H1 (cell line): ENCODE measurements around the gene ZNF277. TPM values are rescaled to one million over a fixed set of nuclear protein-coding genes. Genes with fewer than 3 reads are reported as not detected.

Experiments used
- CTCF ChIA-PET: fragments of 300-600 bp; sonication (Branson Sonifier 250); formaldehyde crosslinking; loops from one replicate; lab custom pipeline; 2021; ENCODE audit not compliant: partially characterized antibody; lab: Charles Lee
- POLR2A ChIA-PET: fragments of 300-600 bp; sonication (Branson Sonifier 250); formaldehyde crosslinking; loops from one replicate; lab custom pipeline; 2021; ENCODE audit warnings: inconsistent platforms; ENCODE audit not compliant: partially characterized antibody; lab: Charles Lee
- DNase-seq, 2 experiments: peaks; one replicate each; pipeline versions ENCODE4 v3.0.0 to v3.0.0-alpha.2; 2010 to 2022; ENCODE audit warnings: low spot score in 2 of 2, low read depth in 1 of 2, mixed read lengths in 1 of 2
- FAIRE-seq: peaks from 2 replicates; lab custom pipeline; 2011; peaks lifted over from hg19 to GRCh38; lab: Jason Lieb, UNC
- H2AFZ ChIP-seq: 2 replicates; pipeline ENCODE4 v1.8.1; 2012; ENCODE audit warnings: low read length, inconsistent platforms
- H2AK5ac ChIP-seq: 2 replicates; pipeline ENCODE4 v1.6.1; 2013; ENCODE audit warnings: low read depth, low read length
- H2BK120ac ChIP-seq: replicated peaks from 2 replicates; pipeline ENCODE3; 2013; ENCODE audit warnings: low read depth, low read length, inconsistent platforms
- H2BK12ac ChIP-seq: 2 replicates; pipeline ENCODE4 v1.6.1; 2013; ENCODE audit warnings: low read depth, low read length
- H2BK15ac ChIP-seq: 2 replicates; pipeline ENCODE4 v1.6.1; 2013; ENCODE audit warnings: low read length
- H2BK20ac ChIP-seq: 2 replicates; pipeline ENCODE4 v1.6.1; 2013; ENCODE audit warnings: low read length
- H2BK5ac ChIP-seq: 2 replicates; pipeline ENCODE4 v1.6.1; 2013; ENCODE audit warnings: low read depth, low read length
- H3K14ac ChIP-seq: 2 replicates; pipeline ENCODE4 v1.6.1; 2013; ENCODE audit warnings: inconsistent platforms; ENCODE audit not compliant: insufficient read length
- H3K18ac ChIP-seq: 2 replicates; pipeline ENCODE4 v1.6.1; 2013; ENCODE audit warnings: low read length; ENCODE audit errors: extremely low read depth
- H3K23ac ChIP-seq: 2 replicates; pipeline ENCODE4 v1.6.1; 2013; ENCODE audit warnings: inconsistent platforms; ENCODE audit not compliant: insufficient read length
- H3K23me2 ChIP-seq: 2 replicates; pipeline ENCODE4 v1.6.1; 2013; ENCODE audit warnings: low read depth, low read length
- H3K27ac ChIP-seq: 2 replicates; pipeline ENCODE4 v1.6.1; 2011; ENCODE audit warnings: low read depth, low read length, inconsistent platforms
- H3K27me3 ChIP-seq, 4 experiments: replicated peaks in 1 of 4; 1 replicate in 1 of 4; 2 replicates in 3 of 4; pipeline versions ENCODE4 v1.6.1 to v1.8.1; 2011 to 2013; ENCODE audit warnings: low read length in 3 of 4, mild to moderate bottlenecking in 3 of 4, inconsistent platforms in 2 of 4, mixed read lengths in 2 of 4, moderate library complexity in 1 of 4; ENCODE audit not compliant: control insufficient read depth in 3 of 4, insufficient read depth in 3 of 4; ENCODE audit errors: extremely low read depth in 1 of 4
- H3K36me3 ChIP-seq, 4 experiments: 2 replicates each; pipeline versions ENCODE4 v1.6.1 to v1.8.1; 2011 to 2013; ENCODE audit warnings: mild to moderate bottlenecking in 4 of 4, low read length in 3 of 4, moderate library complexity in 2 of 4, control low read depth in 1 of 4, inconsistent platforms in 1 of 4; ENCODE audit not compliant: insufficient read depth in 4 of 4, control insufficient read depth in 2 of 4
- H3K4ac ChIP-seq: replicated peaks from 2 replicates; pipeline ENCODE3; 2013; ENCODE audit warnings: low read length, low read depth, mixed read lengths, inconsistent platforms; ENCODE audit not compliant: insufficient read length
- H3K4me1 ChIP-seq, 4 experiments: replicated peaks in 1 of 4; 1 replicate in 1 of 4; 2 replicates in 3 of 4; pipeline versions ENCODE4 v1.6.1 to v1.8.1; 2011 to 2013; ENCODE audit warnings: low read length in 3 of 4, inconsistent platforms in 2 of 4, mixed read lengths in 1 of 4; ENCODE audit not compliant: insufficient read depth in 4 of 4, control insufficient read depth in 3 of 4
- H3K4me2 ChIP-seq, 2 experiments: 2 replicates each; pipeline versions ENCODE4 v1.6.1 to v1.8.1; 2011 to 2013; ENCODE audit warnings: low read depth in 2 of 2, low read length in 2 of 2, control low read depth in 1 of 2, inconsistent platforms in 1 of 2, mild to moderate bottlenecking in 1 of 2; ENCODE audit not compliant: insufficient read depth in 1 of 2
- H3K4me3 ChIP-seq, 4 experiments: fragments of 200-600, 300-600 bp in 1 of 4; sonication (generic), shearing (Covaris generic), sonication (Bioruptor Twin) in 1 of 4; 2 replicates each; pipeline versions ENCODE4 v1.5.1 to v1.8.1; 2011 to 2016; ENCODE audit warnings: low read length in 4 of 4, low read depth in 3 of 4, control low read depth in 2 of 4, inconsistent platforms in 2 of 4, mild to moderate bottlenecking in 2 of 4, mixed read lengths in 1 of 4, moderate library complexity in 1 of 4; ENCODE audit not compliant: insufficient read depth in 2 of 4; ENCODE audit errors: extremely low read depth in 1 of 4
- H3K56ac ChIP-seq: replicated peaks from 2 replicates; pipeline ENCODE3; 2013; ENCODE audit warnings: low read depth, mild to moderate bottlenecking, mixed read lengths, low read length, inconsistent platforms; ENCODE audit not compliant: insufficient read length
- H3K79me1 ChIP-seq: 2 replicates; pipeline ENCODE4 v1.6.1; 2013; ENCODE audit warnings: low read depth, low read length, control low read depth
- H3K79me2 ChIP-seq, 2 experiments: 2 replicates each; pipeline versions ENCODE4 v1.6.1 to v1.8.1; 2012 to 2013; ENCODE audit warnings: low read length in 2 of 2, mild to moderate bottlenecking in 2 of 2, inconsistent platforms in 1 of 2; ENCODE audit not compliant: insufficient read depth in 2 of 2, control insufficient read depth in 1 of 2
- H3K9ac ChIP-seq, 4 experiments: replicated peaks in 1 of 4; 1 replicate in 1 of 4; 2 replicates in 3 of 4; pipeline versions ENCODE4 v1.6.1 to v1.8.1; 2011 to 2013; ENCODE audit warnings: low read depth in 3 of 4, low read length in 3 of 4, control low read depth in 2 of 4, mild to moderate bottlenecking in 2 of 4, moderate library complexity in 2 of 4, inconsistent platforms in 1 of 4; ENCODE audit errors: extremely low read depth in 1 of 4
- H3K9me3 ChIP-seq, 2 experiments: 2 replicates each; pipeline versions ENCODE4 v1.6.1 to v1.8.1; 2012 to 2013; ENCODE audit warnings: mild to moderate bottlenecking in 2 of 2, moderate library complexity in 2 of 2, control low read depth in 1 of 2, inconsistent platforms in 1 of 2, low read depth in 1 of 2, low read length in 1 of 2, mixed read lengths in 1 of 2; ENCODE audit not compliant: insufficient read depth in 2 of 2
- H4K20me1 ChIP-seq, 2 experiments: replicated peaks in 1 of 2; 2 replicates each; pipeline versions ENCODE3 to v1.8.1; 2011 to 2013; ENCODE audit warnings: inconsistent platforms in 2 of 2, low read length in 2 of 2, mild to moderate bottlenecking in 1 of 2; ENCODE audit not compliant: insufficient read depth in 2 of 2, control insufficient read depth in 1 of 2
- H4K5ac ChIP-seq: 2 replicates; pipeline ENCODE4 v1.6.1; 2013; ENCODE audit warnings: low read length, low read depth, mixed read lengths, inconsistent platforms; ENCODE audit not compliant: insufficient read length
- H4K8ac ChIP-seq: 2 replicates; pipeline ENCODE4 v1.8.0; 2013; ENCODE audit warnings: mild to moderate bottlenecking, moderate library complexity, low read length, inconsistent platforms; ENCODE audit not compliant: insufficient read depth; ENCODE audit errors: extremely low read depth
- H4K91ac ChIP-seq: replicated peaks from 2 replicates; pipeline ENCODE3; 2013; ENCODE audit warnings: low read length, mixed read lengths, inconsistent platforms; ENCODE audit not compliant: insufficient read length
- CEBPB ChIP-seq: IDR thresholded peaks from 2 replicates; pipeline ENCODE4 v1.6.1; 2012; ENCODE audit warnings: low read depth, low read length
- JUND ChIP-seq: IDR thresholded peaks from 2 replicates; pipeline ENCODE4 v1.6.1; 2011; ENCODE audit warnings: mild to moderate bottlenecking, improper control_type of control experiment, low read length
- SUZ12 ChIP-seq: fragments of 200-600 bp; sonication (generic); IDR thresholded peaks from 2 replicates; pipeline ENCODE4 v1.6.1; 2012; ENCODE audit warnings: mild to moderate bottlenecking, inconsistent platforms, low read length, moderate library complexity, mixed read lengths
- TBP ChIP-seq: IDR thresholded peaks from 2 replicates; pipeline ENCODE4 v1.6.1; 2011; ENCODE audit warnings: low read depth, low read length, improper control_type of control experiment
- YY1 ChIP-seq: IDR thresholded peaks from 2 replicates; pipeline ENCODE4 v1.6.1; 2011; ENCODE audit warnings: low read depth, mild to moderate bottlenecking, low read length
- ZNF274 ChIP-seq: IDR thresholded peaks from 2 replicates; pipeline ENCODE4 v1.7.0; 2012; ENCODE audit warnings: low read length, borderline replicate concordance; ENCODE audit errors: extremely low read depth
- WGBS, 2 experiments: shearing (Covaris generic) in 1 of 2; methylation state at CpG; one replicate each; pipeline versions ENCODE4 v1.1.6 to v1.1.7; 2013 to 2015; ENCODE audit warnings: low lambda C conversion rate in 2 of 2, mixed read lengths in 2 of 2, inconsistent platforms in 1 of 2, low coverage in 1 of 2, missing lambda C conversion rate in 1 of 2; ENCODE audit not compliant: insufficient replicate concordance in 2 of 2, insufficient coverage in 1 of 2, insufficient read length in 1 of 2; ENCODE audit errors: extremely low coverage in 1 of 2, missing lambda C conversion rate in 1 of 2; 5-methylcytosine and 5-hydroxymethylcytosine counted together
- polyA plus RNA-seq, 7 experiments: library from polyadenylated mRNA; depleted of rRNA in 3 of 7; stranded (reverse) in 5 of 7; unstranded in 2 of 7; fragments of >200 nt in 5 of 7; fragments of 200-250 nt in 2 of 7; gene quantifications; 1 replicate in 5 of 7; 2 replicates in 1 of 7; 4 replicates in 1 of 7; pipeline versions ENCODE4 v1.2.1 to v1.2.3, GENCODE V29; 2011 to 2013; ENCODE audit warnings: missing spikeins in 2 of 7, mixed read lengths in 2 of 7
- total RNA-seq: library from RNA; stranded (reverse); fragmentation: NEBNext Ultra II Directional; extraction: Animal tissue kit (Norgen Biotek cat#: 25700); gene quantifications from 2 replicates; pipeline ENCODE4 v1.2.1, GENCODE V29; 2021

ZNF277 gene
- total and polyA plus RNA-seq, 2 of the 8 experiments (the other 6 are each of a cell fraction or from before 2014, with no cell fraction given): 5.1 to 21.7 TPM

DNA sequence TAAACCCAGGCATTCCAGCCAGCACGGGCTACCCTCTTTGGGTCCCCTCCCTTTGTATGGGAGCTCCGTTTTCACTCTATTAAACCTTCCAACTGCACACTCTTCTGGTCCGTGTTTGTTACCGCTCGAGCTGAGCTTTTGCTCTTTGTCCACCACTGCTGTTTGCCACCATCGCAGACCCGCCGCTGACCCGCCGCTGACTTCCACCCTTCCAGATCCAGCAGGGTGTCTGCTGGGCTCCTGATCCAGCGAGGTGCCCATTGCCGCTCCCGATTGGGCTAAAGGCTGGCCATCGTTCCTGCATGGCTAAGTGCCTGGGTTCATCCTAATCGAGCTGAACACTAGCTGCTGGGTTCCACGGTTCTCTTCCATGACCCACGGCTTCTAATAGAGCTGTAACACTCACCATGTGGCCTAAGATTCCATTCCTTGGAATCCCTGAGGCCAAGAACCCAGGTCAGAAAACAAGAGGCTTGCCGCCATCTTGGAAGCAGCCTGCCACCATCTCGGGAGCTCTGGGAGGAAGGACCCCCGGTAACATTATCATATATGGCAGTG is 14.5 kb downstream of the ZNF277 start:
- POLR2A ChIA-PET: interaction anchor here (1.1 to 1.4 kb wide), 2 partner anchors 10 to 107 kb away, joined by 3 read pairs; no protein-coding TSS in a partner anchor
- H4K5ac ChIP-seq: no peak overlapping the region

More for the DNA sequence above, 14.5 kb downstream of the ZNF277 start:
- H3K23me2 ChIP-seq: no peaks in the 10 kb centered on the region
- H3K79me2 ChIP-seq: peaks cover 5 to 69% of the 10 kb centered on the region in 2 experiments; a peak in 3 of 4 replicates
- no peak overlapping the region for H2BK5ac ChIP-seq
- no peak overlapping the region for H4K8ac ChIP-seq
- H2BK12ac ChIP-seq: no peak overlapping the region
- peaks cover 0 to 3% of the 10 kb centered on the region in 2 experiments for H4K20me1 ChIP-seq
- H3K14ac ChIP-seq: no peak overlapping the region
- DNase-seq (no peak), FAIRE-seq (no peak)
- H3K4me3 ChIP-seq: no peak overlapping the region
- H3K4ac ChIP-seq: no peak overlapping the region
- H3K36me3 ChIP-seq: no peaks in the 10 kb centered on the region
- H3K9me3 ChIP-seq: no peaks in the 10 kb centered on the region; a peak in 1 of 4 replicates
- H3K79me1 ChIP-seq: no peaks in the 10 kb centered on the region; the same call in 1 of the 2 replicates
- H2AK5ac ChIP-seq: no peak overlapping the region
- no peak overlapping the region for H3K4me2 ChIP-seq
- TF ChIP-seq YY1 (peak; percentile 45; the same call in 1 of the 2 replicates), CEBPB (no peak), ZNF274 (no peak), JUND (no peak), SUZ12 (no peak), TBP (no peak)
- H3K23ac ChIP-seq: no peak overlapping the region
- no peak overlapping the region for H3K56ac ChIP-seq
- no peak overlapping the region for H3K9ac ChIP-seq
- H2BK20ac ChIP-seq: no peak overlapping the region
- CTCF ChIA-PET: interaction anchor here (1.6 kb wide), 1 partner anchor 9 kb away, joined by 4 read pairs; no protein-coding TSS in a partner anchor
- H2AFZ ChIP-seq: no peak overlapping the region
- H4K91ac ChIP-seq: no peak overlapping the region
- WGBS, 2 experiments: 89% methylated on average over 19 of the region's 20 CpGs; no CpG with 5 or more reads in 1 of the 2 experiments
- no peak overlapping the region for H2BK120ac ChIP-seq
- H3K27me3 ChIP-seq: no peaks in the 10 kb centered on the region
- H3K27ac ChIP-seq: no peak overlapping the region
- H3K18ac ChIP-seq: no peak overlapping the region
- H2BK15ac ChIP-seq: no peak overlapping the region
- H3K4me1 ChIP-seq: peaks cover 0 to 3% (median 0%) of the 10 kb centered on the region in 4 experiments; a peak in 1 of 7 replicates
